Uterus (tissue), 4 donors: ENCODE results near the gene MYO18B. TPM values are rescaled to one million over a fixed set of nuclear protein-coding genes. Genes with fewer than 3 reads are reported as not detected.

ENCODE experiments used
- DNase-seq, 2 donors: peaks; one replicate each; pipeline ENCODE4 v3.0.0-alpha.2; 2019 to 2020
- H3K27ac ChIP-seq, 2 donors: fragments of 200-600 bp; sonication (generic); 1 replicate in 1 of 2; 2 replicates in 1 of 2; pipeline ENCODE4 v1.5.1; 2016 to 2018
- H3K27me3 ChIP-seq, 2 donors: fragments of 200-600 bp; sonication (generic); one replicate each; pipeline ENCODE4 v1.5.1; 2018 to 2019; ENCODE audit warnings: control low read depth in 1 of 2
- H3K36me3 ChIP-seq, 2 donors: fragments of 200-600 bp; sonication (generic); one replicate each; pipeline ENCODE4 v1.5.1; 2019; ENCODE audit warnings: control low read depth in 1 of 2
- H3K4me1 ChIP-seq, 2 donors: fragments of 200-600 bp; sonication (generic); one replicate each; pipeline ENCODE4 v1.5.1; 2018 to 2019; ENCODE audit warnings: control low read depth in 1 of 2
- H3K4me3 ChIP-seq, 2 donors: fragments of 200-600 bp; sonication (generic); 1 replicate in 1 of 2; 2 replicates in 1 of 2; pipeline ENCODE4 v1.5.1; 2018 to 2019; ENCODE audit warnings: mild to moderate bottlenecking in 1 of 2
- H3K9me3 ChIP-seq, 2 donors: fragments of 200-600 bp; sonication (generic); one replicate each; pipeline ENCODE4 v1.5.1; 2019; ENCODE audit warnings: control low read depth in 1 of 2
- CTCF ChIP-seq, 4 experiments: fragments of 200-600 bp in 2 of 4; fragments of 450-650 bp in 2 of 4; sonication (generic) in 2 of 4; IDR thresholded peaks; one replicate each; pipeline ENCODE4 v1.5.1; 2016 to 2019; ENCODE audit warnings: antibody characterized with exemption in 4 of 4, mild to moderate bottlenecking in 2 of 4, moderate library complexity in 1 of 4
- POLR2A ChIP-seq, 2 donors: fragments of 450-650 bp; IDR thresholded peaks; one replicate each; pipeline ENCODE4 v1.6.1; 2016; ENCODE audit warnings: antibody characterized with exemption in 2 of 2, mild to moderate bottlenecking in 1 of 2, moderate library complexity in 1 of 2
- intact Hi-C: fragments of 100-400 bp; cut with DNase I; formaldehyde crosslinking; loops from one replicate; pipeline ENCODE4 v1.15.1; 2023; ENCODE audit warnings: low total_unique reads
- total RNA-seq, 4 donors: library from RNA; depleted of rRNA in 3 of 4; stranded (reverse); fragments of >200 nt in 3 of 4; gene quantifications; one replicate each; pipeline versions ENCODE4 v1.1.0 to v1.2.4, GENCODE V29; 2014 to 2023
- donor health status: DM: yes; HTN: yes; CAD: no.

Gene MYO18B
- total RNA-seq, 4 donors from 2014 or later, result 0.41 to 0.43 TPM; not detected in 2

GRCh38 chr22:25896098-25896497, 154.1 kb downstream of the MYO18B start:
- intact Hi-C loops, result no loop called here
- Histone ChIP-seq H3K4me3 (no peak overlapping the region), H3K9me3 (no peaks in the 10 kb centered on the region), H3K36me3 (no peaks in the 10 kb centered on the region), H3K27ac (no peak overlapping the region), H3K4me1 (no peaks in the 10 kb centered on the region), H3K27me3 (no peaks in the 10 kb centered on the region)
- TF ChIP-seq CTCF (IDR thresholded peaks at IDR 0.05) (no peak), POLR2A (IDR thresholded peaks at IDR 0.05) (no peak)
- no peak for DNase-seq

- H3K9me3 ChIP-seq, result no peaks in the 10 kb centered on the region
- no peak for DNase-seq
- no peaks in the 10 kb centered on the region for H3K36me3 ChIP-seq
- no peak overlapping the region for H3K27ac ChIP-seq
- intact Hi-C loops, result no loop called here
- no peaks in the 10 kb centered on the region for H3K27me3 ChIP-seq
- no peak overlapping the region for H3K4me3 ChIP-seq
- no peaks in the 10 kb centered on the region for H3K4me1 ChIP-seq
- no peak for TF ChIP-seq POLR2A (IDR thresholded peaks at IDR 0.05)
- no peak for TF ChIP-seq CTCF (IDR thresholded peaks at IDR 0.05)
Measured at GRCh38 chr22:25896592-25896991, 154.6 kb downstream of the MYO18B start.

GRCh38 chr22:25898707-25899365, 156.8 kb downstream of the MYO18B start:
- intact Hi-C loops, result no loop called here
- Histone ChIP-seq H3K9me3 (no peaks in the 10 kb centered on the region), H3K4me1 (no peaks in the 10 kb centered on the region), H3K27ac (no peak overlapping the region), H3K36me3 (no peaks in the 10 kb centered on the region), H3K27me3 (no peaks in the 10 kb centered on the region), H3K4me3 (no peak overlapping the region)
- no peak for TF ChIP-seq POLR2A (IDR thresholded peaks at IDR 0.05)
- no peak for TF ChIP-seq CTCF (IDR thresholded peaks at IDR 0.05)
- DNase-seq, result no peak

GRCh38 chr22:25899566-25899965, 157.6 kb downstream of the MYO18B start:
- H3K4me3 ChIP-seq, result no peak overlapping the region
- no peaks in the 10 kb centered on the region for H3K4me1 ChIP-seq
- TF ChIP-seq POLR2A (IDR thresholded peaks at IDR 0.05) (no peak), CTCF (IDR thresholded peaks at IDR 0.05) (no peak)
- no peak overlapping the region for H3K27ac ChIP-seq
- H3K27me3 ChIP-seq, result no peaks in the 10 kb centered on the region
- H3K9me3 ChIP-seq, result no peaks in the 10 kb centered on the region
- H3K36me3 ChIP-seq, result no peaks in the 10 kb centered on the region
- no peak for DNase-seq
- intact Hi-C loops, result no loop called here

- DNase-seq, result no peak
- Histone ChIP-seq H3K36me3 (no peaks in the 10 kb centered on the region), H3K4me1 (no peaks in the 10 kb centered on the region), H3K4me3 (no peak overlapping the region), H3K27ac (no peak overlapping the region), H3K9me3 (no peaks in the 10 kb centered on the region), H3K27me3 (no peaks in the 10 kb centered on the region)
- intact Hi-C loops, result no loop called here
- TF ChIP-seq CTCF (IDR thresholded peaks at IDR 0.05), result no peak
- no peak for TF ChIP-seq POLR2A (IDR thresholded peaks at IDR 0.05)
Measured at GRCh38 chr22:25900390-25900789, 158.4 kb downstream of the MYO18B start.
